Measurements from ENCODE around the gene SFXN5.
A peak's percentile ranks its signal among the peaks of the same experiment; 100 is the strongest.

The SFXN5 gene

GRCh38 chr2:72936660-72937355 lies 134.7 kb downstream of the SFXN5 start:
- DNase-seq, result no peak

GRCh38 chr2:72935611-72935957 lies 135.9 kb downstream of the SFXN5 start:
- no peak for DNase-seq

GRCh38 chr2:72934683-72935610 lies 136.6 kb downstream of the SFXN5 start:
- no peak for DNase-seq

GRCh38 chr2:72933646-72934151 lies 137.8 kb downstream of the SFXN5 start:
- no peak for DNase-seq

GRCh38 chr2:72933207-72933606 lies 138.3 kb downstream of the SFXN5 start:
- DNase-seq, result no peak

- DNase-seq, result no peak
Observed at GRCh38 chr2:72932805-72933204, 138.7 kb downstream of the SFXN5 start.

- no peak for DNase-seq
Observed at GRCh38 chr2:72932045-72932740, 139.3 kb downstream of the SFXN5 start.

GRCh38 chr2:72931280-72931910 lies 140.1 kb downstream of the SFXN5 start:
- no peak for DNase-seq

GRCh38 chr2:72929010-72929409 lies 142.5 kb downstream of the SFXN5 start:
- DNase-seq, result no peak

- DNase-seq, result no peak
Observed at GRCh38 chr2:72927619-72928550, 143.6 kb downstream of the SFXN5 start.

GRCh38 chr2:72926811-72927465 lies 144.6 kb downstream of the SFXN5 start:
- no peak for DNase-seq

GRCh38 chr2:72926368-72926767 lies 145.1 kb downstream of the SFXN5 start:
- no peak for DNase-seq

GRCh38 chr2:72925328-72925943 lies 146.1 kb downstream of the SFXN5 start:
- no peak for DNase-seq

- no peak for DNase-seq
Observed at GRCh38 chr2:72924353-72925240, 146.9 kb downstream of the SFXN5 start.

GRCh38 chr2:72923833-72924352 lies 147.6 kb downstream of the SFXN5 start:
- no peak for DNase-seq

- DNase-seq, result no peak
Observed at GRCh38 chr2:72921853-72922252, 149.7 kb downstream of the SFXN5 start.

GRCh38 chr2:72921088-72921851 lies 150.2 kb downstream of the SFXN5 start:
- DNase-seq, result no peak

- DNase-seq, result peak in 2 of 6 experiments; percentile 9 to 10
Observed at GRCh38 chr2:72920318-72921087, 151.0 kb downstream of the SFXN5 start.

Data from stimulated activated naive CD4-positive, alpha-beta T cell (primary cell).